Lower leg skin (tissue), 4 donors: ENCODE results near the gene SCT. TPM values are rescaled to one million over a fixed set of nuclear protein-coding genes. Genes with fewer than 3 reads are reported as not detected.

Experiments
- DNase-seq, 2 donors: peaks; one replicate each; pipeline ENCODE4 v3.0.0-alpha.2; 2019; ENCODE audit warnings: low spot score in 2 of 2
- H3K4me3 ChIP-seq: fragments of 200-600 bp; sonication (generic); 2 replicates; pipeline ENCODE4 v1.5.1; 2017; ENCODE audit warnings: mild to moderate bottlenecking, low read depth; ENCODE audit not compliant: poor library complexity, severe bottlenecking
- CTCF ChIP-seq, 3 donors: fragments of 450-650 bp; IDR thresholded peaks; one replicate each; pipeline ENCODE4 v1.5.1; 2016; ENCODE audit warnings: antibody characterized with exemption in 3 of 3, mild to moderate bottlenecking in 3 of 3, moderate library complexity in 2 of 3
- POLR2A ChIP-seq, 2 donors: fragments of 450-650 bp; IDR thresholded peaks; one replicate each; pipeline ENCODE4 v1.6.1; 2016 to 2017; ENCODE audit warnings: antibody characterized with exemption in 2 of 2, mild to moderate bottlenecking in 1 of 2, moderate library complexity in 1 of 2
- WGBS, 2 donors: methylation state at CpG; one replicate each; pipeline ENCODE4 v1.1.5; 2018; 5-methylcytosine and 5-hydroxymethylcytosine counted together
- intact Hi-C: fragments of 100-400 bp; cut with DNase I; formaldehyde crosslinking; loops from one replicate; pipeline ENCODE4 v1.15.0; 2023; ENCODE audit warnings: low total_unique reads
- total RNA-seq, 4 donors: library from RNA; depleted of rRNA; stranded (reverse); fragments of >200 nt; gene quantifications; one replicate each; pipeline ENCODE4 v1.1.0, GENCODE V29; 2016

SCT gene
- total RNA-seq, 4 donors from 2014 or later: not detected

GRCh38 chr11:578276-579035 is 48.5 kb downstream of the SCT start:
- intact Hi-C loops: no loop called here
- WGBS, 2 donors: 41 to 48% methylated on average over 21 of the region's 21 CpGs
- DNase-seq: no peak
- TF ChIP-seq CTCF (IDR thresholded peaks at IDR 0.05) (no peak), POLR2A (IDR thresholded peaks at IDR 0.05) (no peak)
- H3K4me3 ChIP-seq: no peak overlapping the region

GRCh38 chr11:577611-577894 is 49.4 kb downstream of the SCT start:
- intact Hi-C loops: no loop called here
- WGBS, 2 donors: 33 to 42% methylated on average over 6 of the region's 6 CpGs
- TF ChIP-seq CTCF (IDR thresholded peaks at IDR 0.05): no peak
- no peak for TF ChIP-seq POLR2A (IDR thresholded peaks at IDR 0.05)
- H3K4me3 ChIP-seq: no peak overlapping the region
- DNase-seq: no peak

- TF ChIP-seq CTCF (IDR thresholded peaks at IDR 0.05) (no peak), POLR2A (IDR thresholded peaks at IDR 0.05) (no peak)
- peak in 1 of 2 donors; percentile 88 for DNase-seq
- peak overlapping the region; percentile 84 for H3K4me3 ChIP-seq
- WGBS, 2 donors: 5 to 6% methylated on average over 26 to 29 of the region's 48 CpGs
- intact Hi-C loops: no loop called here
Observed at GRCh38 chr11:576811-577610, 50.0 kb downstream of the SCT start.

Other genes starting within 250 kb of the SCT start
- gene PKP3, start 233.0 kb downstream of the SCT start, total RNA-seq: 100 to 1,000 TPM; 612 to 880 (median 754) TPM
- gene SIGIRR, start 212.2 kb downstream of the SCT start, total RNA-seq: 10 to 100 TPM; 15.1 to 23.2 (median 19.0) TPM
- 100 to 1,000 TPM in 2 of 4 donors, 10 to 100 TPM in 2; 55.7 to 116 (median 92.1) TPM for gene ANO9, start 185.2 kb downstream of the SCT start, total RNA-seq
- gene PTDSS2, start 176.9 kb downstream of the SCT start, total RNA-seq: 100 to 1,000 TPM in 1 of 4 donors, 10 to 100 TPM in 3; 35.0 to 108 (median 38.7) TPM
- gene RNH1, start 119.9 kb downstream of the SCT start, total RNA-seq: 100 to 1,000 TPM; 419 to 465 (median 446) TPM
- gene HRAS, start 91.6 kb downstream of the SCT start, total RNA-seq: 100 to 1,000 TPM in 3 of 4 donors, 10 to 100 TPM in 1; 98.5 to 196 (median 117) TPM
- gene LRRC56, start 89.7 kb downstream of the SCT start, total RNA-seq: 1 to 10 TPM; 1.5 to 2.7 (median 1.8) TPM
- 10 to 100 TPM in 2 of 4 donors, 1 to 10 TPM in 2; 7.6 to 20.4 (median 11.2) TPM for gene LMNTD2, start 66.4 kb downstream of the SCT start, total RNA-seq
- gene RASSF7, start 66.2 kb downstream of the SCT start, total RNA-seq: 100 to 1,000 TPM in 3 of 4 donors, 10 to 100 TPM in 1; 99.7 to 174 (median 139) TPM
- 10 to 100 TPM; 30.0 to 55.2 (median 31.5) TPM for gene PHRF1, start 50.7 kb downstream of the SCT start, total RNA-seq
- gene IRF7, start 11.2 kb downstream of the SCT start, total RNA-seq: 10 to 100 TPM; 33.7 to 40.9 (median 36.6) TPM
- not detected for gene CDHR5, start 2.2 kb downstream of the SCT start, total RNA-seq
- gene DRD4, start 10.1 kb upstream of the SCT start, total RNA-seq: 1 to 10 TPM in 1 of 4 donors, under 1 TPM in 1, not detected in 2; 0.23 to 2.0 TPM
- gene DEAF1, start 68.0 kb upstream of the SCT start, total RNA-seq: 10 to 100 TPM; 31.1 to 57.0 (median 39.6) TPM
- 10 to 100 TPM; 28.9 to 70.9 (median 42.9) TPM for gene TMEM80, start 68.6 kb upstream of the SCT start, total RNA-seq
- gene EPS8L2, start 79.0 kb upstream of the SCT start, total RNA-seq: 100 to 1,000 TPM; 143 to 242 (median 164) TPM
- gene TALDO1, start 120.3 kb upstream of the SCT start, total RNA-seq: 100 to 1,000 TPM; 167 to 249 (median 183) TPM
- gene GATD1, start 150.3 kb upstream of the SCT start, total RNA-seq: 10 to 100 TPM; 30.9 to 52.4 (median 39.8) TPM
- gene CEND1, start 162.9 kb upstream of the SCT start, total RNA-seq: not detected
- gene SLC25A22, start 171.1 kb upstream of the SCT start, total RNA-seq: 10 to 100 TPM; 10.9 to 19.2 (median 14.8) TPM
- 10 to 100 TPM; 16.4 to 44.3 (median 24.5) TPM for gene PIDD1, start 178.1 kb upstream of the SCT start, total RNA-seq
- 1,000 to 10,000 TPM in 1 of 4 donors, 100 to 1,000 TPM in 3; 479 to 1,471 (median 745) TPM for gene RPLP2, start 182.8 kb upstream of the SCT start, total RNA-seq
- 10 to 100 TPM; 55.5 to 99.7 (median 72.4) TPM for gene PNPLA2, start 191.7 kb upstream of the SCT start, total RNA-seq
- gene CRACR2B, start 200.7 kb upstream of the SCT start, total RNA-seq: 10 to 100 TPM; 14.5 to 47.9 (median 32.3) TPM
- gene CD151, start 205.8 kb upstream of the SCT start, total RNA-seq: 100 to 1,000 TPM; 124 to 186 (median 157) TPM
- 10 to 100 TPM; 39.1 to 61.2 (median 51.4) TPM for gene POLR2L, start 215.3 kb upstream of the SCT start, total RNA-seq
- gene TSPAN4, start 215.7 kb upstream of the SCT start, total RNA-seq: 10 to 100 TPM; 57.3 to 88.3 (median 70.7) TPM